Sciatic nerve (tissue), 2 donors: ENCODE measurements around the gene PLEKHA1. TPM values are rescaled to one million over a fixed set of nuclear protein-coding genes. Genes with fewer than 3 reads are reported as not detected.

Experiments used
- ATAC-seq: fragments of 200-7000 bp; cut with Tn5 transposase; one replicate; pipeline ENCODE4 v1.9.1; 2020; ENCODE audit warnings: mild to moderate bottlenecking, moderate library complexity
- DNase-seq: peaks from one replicate; pipeline ENCODE4 v3.0.0-alpha.2; 2020; ENCODE audit warnings: low spot score
- intact Hi-C: fragments of 100-400 bp; cut with DNase I; formaldehyde crosslinking; loops from one replicate; pipeline ENCODE4 v1.14.2; 2022
- total RNA-seq: library from RNA; stranded (reverse); fragmentation: NEBNext Ultra II Directional; extraction: Animal tissue kit (Norgen Biotek cat#: 25700); gene quantifications from one replicate; pipeline ENCODE4 v1.2.1, GENCODE V29; 2021
- donor health status: DM: no; HTN: no; CAD: no.
- donor health status: DM: no; HTN: no; CAD: no.

The PLEKHA1 gene
- total RNA-seq, 1 donor from 2014 or later: 41.2 TPM

GRCh38 chr10:122373108-122373507 is 1.4 kb upstream of the PLEKHA1 start:
- intact Hi-C loops: no loop called here
- DNase-seq (no peak), ATAC-seq (no peak)

GRCh38 chr10:122373721-122374120 is 787 bp upstream of the PLEKHA1 start:
- intact Hi-C loops: no loop called here
- DNase-seq (no peak), ATAC-seq (peak; percentile 21)

DNA sequence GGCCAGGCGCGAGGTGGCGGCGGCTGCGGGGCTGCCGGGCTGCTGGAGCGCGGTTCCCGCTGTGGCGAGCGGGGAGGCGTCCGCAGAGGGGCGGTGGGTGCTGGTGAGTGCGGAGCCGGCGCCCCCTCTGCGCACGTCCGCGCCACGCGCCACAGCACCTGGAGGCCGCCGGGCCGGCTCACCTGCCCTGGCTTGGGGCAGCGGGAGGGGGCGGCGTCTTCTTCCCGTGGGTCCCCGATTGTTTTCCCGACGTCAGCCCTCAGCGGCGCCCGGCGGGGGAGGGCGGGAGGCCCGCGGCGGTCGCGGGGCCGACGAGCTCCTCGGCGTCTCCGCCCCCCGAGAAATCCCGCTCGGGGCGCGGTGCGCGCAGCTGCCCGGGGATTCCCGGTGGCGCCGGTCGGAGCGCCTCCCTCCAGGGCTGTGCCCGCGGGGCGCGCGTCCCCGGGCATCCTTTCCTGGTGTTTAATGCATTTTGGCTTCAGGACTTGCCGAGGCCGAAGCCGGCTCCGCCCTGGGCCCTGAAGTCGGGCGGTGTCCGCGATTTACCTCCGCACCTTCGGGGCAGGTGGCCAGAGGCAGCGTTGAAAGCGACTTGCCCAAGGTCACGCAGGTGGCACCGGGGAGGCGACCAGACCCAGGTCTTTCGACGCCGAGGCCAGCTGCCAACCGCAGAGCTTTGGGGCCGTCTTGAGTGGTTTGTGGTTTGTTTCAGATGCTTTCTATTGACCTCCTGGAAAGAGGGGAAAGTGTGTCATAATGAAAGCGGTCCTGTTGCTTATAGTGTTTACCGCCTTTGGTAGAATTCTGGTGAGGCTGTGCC is 561 bp downstream of the PLEKHA1 start:
- DNase-seq (peak; percentile 72), ATAC-seq (peak; percentile 21)
- intact Hi-C loops: no loop called here

- DNase-seq: no peak
- intact Hi-C loops: no loop called here
- ATAC-seq: no peak
These were observed 1.2 kb downstream of the PLEKHA1 start for GRCh38 chr10:122375679-122376160.

- ATAC-seq (no peak), DNase-seq (no peak)
- intact Hi-C loops: no loop called here
These were observed 2.0 kb downstream of the PLEKHA1 start for GRCh38 chr10:122376364-122376961.

DNA sequence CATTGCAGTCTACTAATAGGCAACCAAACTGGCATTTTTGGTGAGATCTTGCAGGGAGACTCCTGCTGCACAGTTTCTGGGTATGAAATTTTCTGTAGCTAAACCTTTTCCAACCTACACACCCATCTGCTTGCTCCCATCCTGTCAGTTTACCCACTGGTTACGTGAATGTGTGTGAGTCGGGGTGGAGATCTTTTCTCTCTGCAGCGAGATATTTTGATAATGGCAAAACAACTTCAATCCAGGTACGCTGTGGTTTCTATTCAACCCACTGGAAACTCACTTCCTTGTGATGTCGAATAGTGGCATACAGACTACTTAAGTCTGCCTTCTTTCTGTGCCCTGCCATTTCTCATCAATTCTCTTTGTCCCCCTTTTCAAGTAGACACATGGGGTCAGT is 4.5 kb downstream of the PLEKHA1 start:
- DNase-seq (no peak), ATAC-seq (no peak)
- intact Hi-C loops: no loop called here

DNA sequence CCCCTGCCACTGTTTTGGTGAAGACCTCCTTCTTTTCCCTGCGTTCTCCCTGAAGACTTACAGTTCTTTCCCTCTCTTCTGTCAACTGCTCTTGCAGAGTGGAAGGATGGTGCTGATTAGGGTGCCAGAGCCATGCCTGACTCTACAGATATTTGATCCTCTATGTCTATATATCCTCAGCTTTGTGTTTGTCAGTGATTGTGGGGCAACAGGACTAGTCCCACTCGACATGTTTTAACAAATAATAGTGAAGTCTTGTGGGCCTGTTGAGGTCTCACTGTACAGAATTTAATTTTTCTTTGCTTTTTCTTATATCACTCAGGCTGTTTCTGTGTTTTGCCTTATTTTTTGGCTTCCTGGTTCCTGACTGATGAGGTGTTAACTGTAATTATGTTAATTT is 5.0 kb downstream of the PLEKHA1 start:
- intact Hi-C loops: no loop called here
- no peak for DNase-seq

DNA sequence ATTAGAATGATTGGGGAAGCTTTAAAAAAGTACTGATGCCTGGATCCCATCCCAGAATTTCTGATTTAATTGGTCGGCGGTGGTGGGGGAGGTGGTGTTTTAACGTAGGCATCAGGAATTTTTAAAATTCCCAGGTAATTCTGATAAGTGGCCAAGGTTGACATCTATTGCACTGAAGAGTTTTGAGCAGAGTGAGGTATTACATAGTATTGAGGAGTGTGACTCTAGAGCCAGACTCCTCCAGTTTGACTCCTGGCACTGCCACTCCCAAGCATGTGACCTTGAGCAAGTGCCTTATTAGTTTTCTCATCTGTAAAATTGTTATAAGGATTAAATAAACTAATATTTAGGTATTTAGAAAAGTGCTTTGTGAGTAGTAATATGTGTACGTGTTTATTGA is 6.2 kb downstream of the PLEKHA1 start:
- intact Hi-C loops: no loop called here
- DNase-seq (no peak), ATAC-seq (no peak)

More for the DNA sequence above, 5.0 kb downstream of the PLEKHA1 start:
- ATAC-seq: no peak

- intact Hi-C loops: no loop called here
- ATAC-seq (no peak), DNase-seq (no peak)
These were observed 7.2 kb downstream of the PLEKHA1 start for GRCh38 chr10:122381680-122382079.

GRCh38 chr10:122386514-122386913 is 12.0 kb downstream of the PLEKHA1 start:
- DNase-seq: no peak
- no peak for ATAC-seq
- intact Hi-C loops: no loop called here

DNA sequence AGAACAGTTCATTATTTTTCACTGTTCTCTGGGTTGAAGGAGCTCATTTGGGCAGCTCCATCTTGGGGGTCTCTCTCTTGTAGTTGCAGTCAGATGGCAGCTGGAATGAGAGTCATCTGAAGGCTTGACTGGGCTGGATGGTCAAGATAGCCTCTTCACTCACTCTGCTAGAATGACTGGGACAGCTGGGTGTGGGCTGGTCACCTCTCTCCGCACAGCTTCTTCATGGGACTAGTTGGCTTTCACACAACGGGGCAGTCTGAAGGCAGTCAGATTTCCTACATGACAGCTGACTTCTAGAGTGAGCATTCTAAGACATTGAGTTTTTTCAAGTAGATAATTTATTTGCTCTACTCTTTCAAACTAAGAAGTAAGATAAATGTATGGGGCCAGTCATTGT is 13.1 kb downstream of the PLEKHA1 start:
- ATAC-seq (no peak), DNase-seq (no peak)
- intact Hi-C loops: no loop called here

DNA sequence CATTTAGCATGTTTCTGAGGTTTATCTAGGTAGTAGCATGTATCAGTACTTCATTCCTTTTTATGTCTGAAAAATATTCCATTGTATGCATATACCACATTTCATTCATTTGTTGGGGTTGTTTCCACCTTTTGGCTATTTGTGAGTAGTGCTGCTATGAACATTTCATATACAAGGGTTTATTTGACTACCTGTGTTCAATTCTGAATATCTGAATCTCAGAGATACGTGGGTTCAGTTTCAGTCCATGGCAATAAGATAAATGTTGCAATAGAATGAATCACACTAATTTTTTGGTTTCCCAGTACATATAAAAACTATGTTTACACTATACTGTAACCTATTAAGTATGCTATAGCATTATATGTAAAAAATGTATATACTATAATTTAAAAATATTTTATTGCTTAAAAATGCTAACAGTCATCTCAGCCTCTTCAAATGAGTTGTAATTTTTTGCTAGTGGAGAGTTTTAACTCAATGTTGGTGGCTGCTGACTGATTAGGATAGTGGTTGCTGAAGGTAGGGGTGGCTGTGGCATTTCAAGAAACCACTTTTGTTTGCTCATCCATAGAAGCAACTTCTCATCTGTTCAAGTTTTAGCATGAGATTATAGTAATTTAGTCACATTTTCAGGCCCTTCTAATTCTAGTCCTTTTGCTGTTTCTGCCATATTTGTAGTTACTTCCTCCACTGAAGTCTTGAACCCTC is 13.9 kb downstream of the PLEKHA1 start:
- intact Hi-C loops: no loop called here
- ATAC-seq (no peak), DNase-seq (no peak)

- ATAC-seq: no peak
- DNase-seq: no peak
- intact Hi-C loops: no loop called here
These were observed 15.8 kb downstream of the PLEKHA1 start for GRCh38 chr10:122390271-122390670.

GRCh38 chr10:122390679-122391078 is 16.2 kb downstream of the PLEKHA1 start:
- ATAC-seq (no peak), DNase-seq (no peak)
- intact Hi-C loops: no loop called here

GRCh38 chr10:122391875-122392274 is 17.4 kb downstream of the PLEKHA1 start:
- ATAC-seq (no peak), DNase-seq (no peak)
- intact Hi-C loops: no loop called here

DNA sequence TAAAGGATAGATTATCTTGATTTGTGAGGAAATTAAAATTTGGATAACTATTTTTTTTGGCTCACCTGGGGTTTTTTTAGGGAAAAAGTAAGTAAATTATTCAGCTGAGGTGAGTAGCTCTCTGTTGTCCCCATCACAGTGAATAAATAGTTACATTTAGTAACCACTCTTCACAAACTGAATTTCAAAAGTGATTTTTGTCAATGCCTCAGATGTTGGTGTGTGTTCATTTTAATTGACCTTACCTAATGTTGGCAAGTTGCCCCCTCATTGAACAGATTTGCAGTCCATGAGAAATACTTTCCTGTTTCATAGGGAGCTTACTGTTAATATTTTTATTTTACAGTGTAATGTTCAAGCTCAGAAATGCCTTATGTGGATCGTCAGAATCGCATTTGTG is 18.3 kb downstream of the PLEKHA1 start:
- ATAC-seq: no peak
- intact Hi-C loops: no loop called here
- DNase-seq: no peak

DNA sequence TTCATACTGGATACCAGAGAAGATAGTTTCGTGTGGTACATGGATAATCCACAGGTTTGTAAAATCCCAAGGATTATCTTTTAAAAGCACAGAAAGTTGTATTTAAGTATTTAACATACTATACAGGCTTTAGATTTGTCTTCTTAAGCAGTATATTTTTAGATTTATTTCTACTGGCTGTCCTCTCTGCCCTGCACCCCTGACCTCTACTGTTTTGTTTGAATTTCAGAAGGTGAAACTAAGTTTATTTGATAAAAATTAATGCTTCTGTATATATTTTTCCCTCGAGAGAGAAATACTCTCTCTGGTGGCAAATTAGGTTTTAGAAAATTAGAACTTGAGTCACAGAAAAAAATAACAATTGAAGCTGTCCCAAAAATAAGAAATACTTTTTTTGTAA is 18.8 kb downstream of the PLEKHA1 start:
- DNase-seq (no peak), ATAC-seq (no peak)
- intact Hi-C loops: no loop called here

GRCh38 chr10:122402548-122403131 is 28.1 kb downstream of the PLEKHA1 start:
- intact Hi-C loops: no loop called here
- ATAC-seq: no peak
- no peak for DNase-seq

DNA sequence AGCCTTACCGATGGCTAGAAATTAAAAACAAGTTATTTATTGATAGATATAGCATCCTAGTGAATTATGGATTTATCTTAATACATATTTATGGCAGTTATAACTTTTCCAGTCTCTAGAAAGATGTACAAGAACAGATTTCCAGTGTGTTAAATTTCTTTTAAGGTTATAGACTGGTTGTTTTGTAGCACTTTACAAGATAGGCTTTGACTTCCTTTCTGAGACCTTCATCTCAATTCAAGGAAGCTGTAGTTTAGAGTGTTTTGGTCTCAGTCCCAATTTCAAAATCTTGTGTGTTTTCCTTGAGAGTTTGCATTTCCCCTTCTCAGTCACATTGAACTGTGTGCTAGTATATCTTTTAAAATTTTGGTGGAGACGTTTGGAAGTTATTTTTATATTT is 30.1 kb downstream of the PLEKHA1 start:
- intact Hi-C loops: no loop called here
- no peak for ATAC-seq
- no peak for DNase-seq
